Fibroblast of lung (primary cell): ENCODE measurements around the gene KTN1. TPM values are rescaled to one million over a fixed set of nuclear protein-coding genes. Genes with fewer than 3 reads are reported as not detected.
A peak's percentile ranks its signal among the peaks of the same experiment; 100 is the strongest.

Experiments
- DNase-seq, 2 donors: peaks; one replicate each; pipeline versions ENCODE4 v3.0.0 to v3.0.0-alpha.2; 2010; ENCODE audit warnings: low read depth in 2 of 2
- H2AFZ ChIP-seq: 2 replicates; pipeline ENCODE4 v1.5.1; 2012; ENCODE audit warnings: low read length, control low read depth, inconsistent platforms
- H3K27ac ChIP-seq: 2 replicates; pipeline ENCODE4 v1.5.1; 2011; ENCODE audit warnings: low read length, control low read depth; ENCODE audit not compliant: insufficient read depth
- H3K27me3 ChIP-seq: 2 replicates; pipeline ENCODE4 v1.5.1; 2011; ENCODE audit warnings: mild to moderate bottlenecking, low read length; ENCODE audit not compliant: control insufficient read depth, insufficient read depth
- H3K36me3 ChIP-seq: 2 replicates; pipeline ENCODE4 v1.5.1; 2011; ENCODE audit warnings: low read length; ENCODE audit not compliant: control insufficient read depth, insufficient read depth
- H3K4me1 ChIP-seq: 2 replicates; pipeline ENCODE4 v1.5.1; 2011; ENCODE audit warnings: low read length; ENCODE audit not compliant: control insufficient read depth, insufficient read depth; ENCODE audit errors: extremely low read depth
- H3K4me2 ChIP-seq: 2 replicates; pipeline ENCODE4 v1.5.1; 2011; ENCODE audit warnings: low read length, control low read depth; ENCODE audit not compliant: insufficient read depth; ENCODE audit errors: extremely low read depth
- H3K4me3 ChIP-seq, 4 experiments: fragments of 200-600 bp in 1 of 4; sonication (generic) in 1 of 4; replicated peaks in 1 of 4; 2 replicates each; pipeline ENCODE4 v1.5.1; 2011 to 2016; ENCODE audit warnings: low read length in 4 of 4, low read depth in 3 of 4, mild to moderate bottlenecking in 3 of 4, control low read depth in 2 of 4, inconsistent platforms in 1 of 4, mixed read lengths in 1 of 4; ENCODE audit not compliant: insufficient read depth in 1 of 4; ENCODE audit errors: control extremely low read depth in 1 of 4
- H3K79me2 ChIP-seq: 2 replicates; pipeline ENCODE4 v1.5.1; 2012; ENCODE audit warnings: mild to moderate bottlenecking, low read length, inconsistent platforms; ENCODE audit not compliant: control insufficient read depth, insufficient read depth
- H3K9ac ChIP-seq: 2 replicates; pipeline ENCODE4 v1.5.1; 2011; ENCODE audit warnings: mild to moderate bottlenecking, low read length, control low read depth; ENCODE audit not compliant: insufficient read depth
- H3K9me3 ChIP-seq: 2 replicates; pipeline ENCODE4 v1.5.1; 2012; ENCODE audit warnings: low read depth, low read length; ENCODE audit not compliant: control insufficient read depth, insufficient read depth
- H4K20me1 ChIP-seq: 2 replicates; pipeline ENCODE4 v1.5.1; 2011; ENCODE audit warnings: low read length; ENCODE audit not compliant: control insufficient read depth, insufficient read depth; ENCODE audit errors: extremely low read depth
- EZH2 ChIP-seq: IDR thresholded peaks from 2 replicates; pipeline ENCODE4 v1.5.1; 2012; ENCODE audit warnings: low read length, control low read depth, mild to moderate bottlenecking; ENCODE audit errors: missing control alignments
- polyA plus RNA-seq, 2 donors: library from polyadenylated mRNA; depleted of rRNA in 1 of 2; stranded (reverse) in 1 of 2; unstranded in 1 of 2; fragments of >200 nt; gene quantifications; 2 replicates each; pipeline ENCODE4 v1.2.1, GENCODE V29; 2011 to 2012; ENCODE audit warnings: missing spikeins in 1 of 2
- total RNA-seq: library from RNA; depleted of rRNA; stranded (reverse); fragments of >200 nt; gene quantifications from 2 replicates; pipeline ENCODE4 v1.2.1, GENCODE V29; 2014
- TF ChIP-seq, protein P1 (sequence below), 2 donors: IDR thresholded peaks in 1 of 2; conservative IDR thresholded peaks in 1 of 2; 1 replicate in 1 of 2; 2 replicates in 1 of 2; pipeline ENCODE4 v1.5.1; 2011 to 2012; ENCODE audit warnings: low read length in 2 of 2, control low read depth in 1 of 2, inconsistent platforms in 1 of 2, low read depth in 1 of 2, mild to moderate bottlenecking in 1 of 2

Gene KTN1
- total and polyA plus RNA-seq, 2 donors (not counting 1 experiment from before 2014, with no cell fraction given): 126 to 164 TPM

DNA sequence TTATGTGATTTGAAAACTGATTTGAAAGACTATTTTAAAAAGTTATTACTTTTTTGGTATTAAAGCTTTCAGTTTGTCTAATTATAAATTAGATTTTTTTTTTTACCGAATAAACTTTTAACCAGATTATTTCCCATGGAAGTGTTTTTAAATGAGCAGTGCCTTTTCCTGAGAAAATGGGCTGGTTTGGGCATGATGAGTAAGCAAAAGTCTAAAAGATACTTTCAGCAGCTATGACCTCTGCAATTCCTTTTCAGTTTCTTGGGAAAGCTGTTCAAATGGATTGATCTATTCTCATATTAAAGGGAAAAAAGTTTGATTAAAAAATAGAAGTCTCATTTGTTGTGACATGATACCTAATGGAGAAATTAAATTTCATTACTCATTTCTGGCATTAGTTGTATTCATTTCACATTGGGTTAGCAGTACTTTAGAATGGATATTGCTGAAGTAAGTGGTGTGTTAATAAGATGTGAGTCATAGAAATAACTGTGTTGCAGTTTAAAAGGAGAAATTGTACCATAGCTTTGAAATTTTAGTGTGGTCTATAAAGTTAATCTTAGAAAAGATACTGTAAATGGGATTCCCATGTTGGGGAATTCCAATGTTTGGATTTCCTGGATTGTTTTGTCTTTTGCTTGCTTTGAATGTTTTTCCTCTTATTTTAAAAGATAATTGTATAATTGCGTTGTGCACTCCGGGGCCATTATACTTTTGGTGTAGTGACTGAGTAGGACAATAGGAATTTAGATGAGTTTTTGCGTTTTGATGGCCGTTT, 21.0 kb downstream of the KTN1 start:
- H2AFZ ChIP-seq: no peak overlapping the region
- no peak overlapping the region for H3K9ac ChIP-seq
- no peak overlapping the region for H3K27ac ChIP-seq

DNA sequence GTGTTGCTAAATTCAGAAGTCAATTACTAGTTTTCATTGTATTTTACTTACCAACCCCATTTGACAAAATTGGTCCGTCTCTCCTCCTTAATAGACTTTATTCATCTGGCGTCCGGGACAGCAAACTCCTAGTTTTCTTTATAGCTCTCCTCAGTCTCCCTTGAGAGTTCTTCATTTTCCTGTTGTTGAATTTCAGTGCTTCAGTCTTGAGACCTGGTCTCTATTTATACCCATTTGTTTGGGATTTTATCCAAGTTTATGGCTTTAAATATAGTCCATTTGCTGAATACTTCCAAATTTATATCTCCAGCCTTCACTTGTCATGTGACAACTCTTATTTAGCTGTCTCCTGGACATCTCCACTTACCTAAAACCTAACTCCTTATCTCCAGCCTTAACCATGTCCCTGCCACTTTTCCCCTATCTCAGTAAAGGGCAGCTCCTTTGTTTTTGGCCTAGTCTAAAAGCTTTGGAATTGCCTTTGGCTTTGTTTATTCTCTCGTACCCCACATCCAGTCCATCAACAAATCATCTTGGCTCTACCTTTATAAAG, 23.5 kb downstream of the KTN1 start:
- Histone ChIP-seq H3K27ac (no peak overlapping the region), H3K4me3 (no peak overlapping the region), H3K9me3 (no peaks in the 10 kb centered on the region), H3K79me2 (peaks cover 76% of the 10 kb centered on the region), H4K20me1 (no peaks in the 10 kb centered on the region), H2AFZ (no peak overlapping the region), H3K4me1 (peaks cover 3% of the 10 kb centered on the region), H3K4me2 (no peak overlapping the region), H3K9ac (no peak overlapping the region), H3K27me3 (no peaks in the 10 kb centered on the region), H3K36me3 (no peaks in the 10 kb centered on the region)
- TF ChIP-seq, protein P1, sequence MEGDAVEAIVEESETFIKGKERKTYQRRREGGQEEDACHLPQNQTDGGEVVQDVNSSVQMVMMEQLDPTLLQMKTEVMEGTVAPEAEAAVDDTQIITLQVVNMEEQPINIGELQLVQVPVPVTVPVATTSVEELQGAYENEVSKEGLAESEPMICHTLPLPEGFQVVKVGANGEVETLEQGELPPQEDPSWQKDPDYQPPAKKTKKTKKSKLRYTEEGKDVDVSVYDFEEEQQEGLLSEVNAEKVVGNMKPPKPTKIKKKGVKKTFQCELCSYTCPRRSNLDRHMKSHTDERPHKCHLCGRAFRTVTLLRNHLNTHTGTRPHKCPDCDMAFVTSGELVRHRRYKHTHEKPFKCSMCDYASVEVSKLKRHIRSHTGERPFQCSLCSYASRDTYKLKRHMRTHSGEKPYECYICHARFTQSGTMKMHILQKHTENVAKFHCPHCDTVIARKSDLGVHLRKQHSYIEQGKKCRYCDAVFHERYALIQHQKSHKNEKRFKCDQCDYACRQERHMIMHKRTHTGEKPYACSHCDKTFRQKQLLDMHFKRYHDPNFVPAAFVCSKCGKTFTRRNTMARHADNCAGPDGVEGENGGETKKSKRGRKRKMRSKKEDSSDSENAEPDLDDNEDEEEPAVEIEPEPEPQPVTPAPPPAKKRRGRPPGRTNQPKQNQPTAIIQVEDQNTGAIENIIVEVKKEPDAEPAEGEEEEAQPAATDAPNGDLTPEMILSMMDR (conservative IDR thresholded peaks at IDR 0.05 in 1 of 2, IDR thresholded peaks at IDR 0.05 in 1 of 2; ENCODE audit: low read depth in 1 of 2, low read length in 2 of 2): no peak
- TF ChIP-seq EZH2: no peak
- DNase-seq: no peak

More for the DNA sequence above, 21.0 kb downstream of the KTN1 start:
- no peak overlapping the region for H3K4me2 ChIP-seq
- H3K9me3 ChIP-seq: no peaks in the 10 kb centered on the region
- no peaks in the 10 kb centered on the region for H4K20me1 ChIP-seq
- no peak overlapping the region for H3K4me3 ChIP-seq
- H3K27me3 ChIP-seq: no peaks in the 10 kb centered on the region
- H3K36me3 ChIP-seq: no peaks in the 10 kb centered on the region
- TF ChIP-seq, protein P1 (conservative IDR thresholded peaks at IDR 0.05 in 1 of 2, IDR thresholded peaks at IDR 0.05 in 1 of 2; ENCODE audit: low read depth in 1 of 2, low read length in 2 of 2): no peak
- no peak for TF ChIP-seq EZH2
- H3K4me1 ChIP-seq: peaks cover 3% of the 10 kb centered on the region
- peaks cover 74% of the 10 kb centered on the region for H3K79me2 ChIP-seq
- peak; percentile 68 to 80 for DNase-seq

DNA sequence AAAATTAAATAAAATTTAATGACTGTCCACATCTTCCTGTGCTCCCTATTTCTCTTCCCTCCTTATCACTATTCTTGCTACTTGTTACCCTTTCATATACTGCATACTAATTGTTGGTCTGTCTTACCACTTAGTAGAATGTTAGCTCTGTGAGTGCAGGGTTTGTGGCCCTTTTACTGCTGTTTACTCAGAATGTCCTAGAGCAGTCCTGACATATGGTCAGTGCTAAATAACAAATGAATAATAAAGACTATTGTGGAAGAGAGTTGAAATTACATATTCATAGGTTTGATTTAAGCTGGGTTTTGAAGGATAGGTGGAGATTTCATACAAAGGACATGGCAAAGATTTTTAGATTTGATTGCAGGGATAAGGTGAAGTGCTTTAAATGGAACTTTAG, 24.5 kb downstream of the KTN1 start:
- TF ChIP-seq, protein P1 (conservative IDR thresholded peaks at IDR 0.05 in 1 of 2, IDR thresholded peaks at IDR 0.05 in 1 of 2; ENCODE audit: low read depth in 1 of 2, low read length in 2 of 2): no peak
- TF ChIP-seq EZH2: no peak
- DNase-seq: no peak
- no peak overlapping the region for H3K4me3 ChIP-seq
- H3K4me2 ChIP-seq: no peak overlapping the region
- no peak overlapping the region for H3K27ac ChIP-seq
- no peak overlapping the region for H3K9ac ChIP-seq
- H3K9me3 ChIP-seq: no peaks in the 10 kb centered on the region
- no peak overlapping the region for H2AFZ ChIP-seq
- H4K20me1 ChIP-seq: no peaks in the 10 kb centered on the region
- no peaks in the 10 kb centered on the region for H3K27me3 ChIP-seq
- peaks cover 70% of the 10 kb centered on the region for H3K79me2 ChIP-seq
- H3K36me3 ChIP-seq: no peaks in the 10 kb centered on the region
- peaks cover 3% of the 10 kb centered on the region for H3K4me1 ChIP-seq
